NCI-H2196 treated with DMSO at 0.1 percent for 48 hours (cell line): ENCODE data around the gene SCTR.

Experiments
- DNase-seq: peaks from one replicate; lab custom pipeline; 2025; ENCODE audit not compliant: unreplicated experiment; lab: John Stamatoyannopoulos, UW

Gene SCTR

DNA sequence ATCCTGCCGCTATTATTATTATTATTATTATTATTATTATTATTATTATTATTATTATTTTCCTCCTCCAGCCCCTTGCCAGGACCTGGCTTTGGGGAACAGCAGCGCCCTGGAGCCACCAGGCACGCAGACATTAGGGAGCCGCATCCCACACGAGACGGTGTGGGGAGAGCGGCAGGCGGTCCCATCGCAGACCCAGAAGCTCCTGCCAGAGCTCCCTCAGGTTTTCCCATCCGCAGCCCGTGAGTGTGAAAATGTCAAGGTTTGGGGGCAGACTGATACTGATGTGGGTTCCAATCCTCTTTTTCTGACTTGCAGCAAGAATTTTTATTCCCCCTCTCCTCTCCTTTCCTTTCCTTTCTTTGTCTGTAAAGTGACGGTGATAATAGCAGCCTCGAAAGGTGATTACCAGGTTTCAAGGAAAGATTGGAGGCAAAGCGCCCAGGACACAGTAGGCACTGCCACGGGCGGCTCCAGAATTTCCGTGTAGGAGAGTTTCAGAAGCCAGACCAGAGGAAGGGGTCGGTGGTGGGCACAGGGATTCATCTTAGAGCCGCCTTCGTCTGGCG, 816 bp downstream of the SCTR start:
- DNase-seq: no peak

DNA sequence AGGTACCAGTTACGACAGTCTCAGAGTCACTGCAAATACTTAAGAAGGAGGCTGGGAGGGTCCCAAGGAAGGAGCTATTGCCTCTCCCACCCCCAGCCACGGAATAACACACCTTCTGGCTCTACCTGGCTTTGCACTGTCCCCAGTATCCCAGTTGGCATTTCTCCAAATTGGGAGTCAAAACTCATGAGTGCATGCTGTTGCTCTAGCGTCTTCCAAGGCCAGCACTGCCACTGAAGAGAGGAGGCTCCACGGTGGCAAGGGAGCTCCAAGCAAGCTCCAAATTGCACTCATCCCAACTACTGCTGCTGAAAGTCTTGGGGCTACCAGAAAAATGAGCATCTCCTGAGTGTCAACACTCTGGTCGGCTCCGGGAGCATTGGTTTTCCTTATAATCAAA, 1.6 kb downstream of the SCTR start:
- DNase-seq: no peak

DNA sequence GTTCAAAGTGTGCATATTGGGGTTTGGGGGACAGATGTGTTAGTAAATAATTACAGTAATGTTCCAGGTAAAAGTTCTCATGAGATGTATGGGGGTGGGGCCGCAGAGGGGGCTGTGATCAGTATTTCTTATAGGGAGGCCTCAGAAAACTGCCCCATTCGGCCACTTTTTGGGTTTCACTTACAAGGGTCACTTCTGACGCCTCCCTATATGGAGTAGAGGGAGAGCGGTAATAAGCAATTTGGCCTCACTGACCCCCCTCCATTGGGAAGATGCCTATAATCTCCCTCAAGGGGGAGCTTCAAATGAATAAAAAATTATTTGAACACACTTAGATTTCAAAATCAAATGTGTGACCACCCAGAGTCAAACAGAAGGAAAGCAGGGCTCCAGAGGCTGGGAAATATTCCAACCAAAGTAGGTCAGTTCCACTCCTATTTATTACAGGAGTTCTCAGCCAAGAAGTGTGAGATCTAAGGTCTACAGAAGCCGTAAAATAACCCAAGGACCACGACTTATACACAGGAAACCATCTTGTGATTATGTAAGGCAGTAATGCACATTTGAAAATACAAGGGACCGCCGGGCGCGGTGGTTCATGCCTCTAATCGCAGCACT, 2.7 kb downstream of the SCTR start:
- DNase-seq: no peak

DNA sequence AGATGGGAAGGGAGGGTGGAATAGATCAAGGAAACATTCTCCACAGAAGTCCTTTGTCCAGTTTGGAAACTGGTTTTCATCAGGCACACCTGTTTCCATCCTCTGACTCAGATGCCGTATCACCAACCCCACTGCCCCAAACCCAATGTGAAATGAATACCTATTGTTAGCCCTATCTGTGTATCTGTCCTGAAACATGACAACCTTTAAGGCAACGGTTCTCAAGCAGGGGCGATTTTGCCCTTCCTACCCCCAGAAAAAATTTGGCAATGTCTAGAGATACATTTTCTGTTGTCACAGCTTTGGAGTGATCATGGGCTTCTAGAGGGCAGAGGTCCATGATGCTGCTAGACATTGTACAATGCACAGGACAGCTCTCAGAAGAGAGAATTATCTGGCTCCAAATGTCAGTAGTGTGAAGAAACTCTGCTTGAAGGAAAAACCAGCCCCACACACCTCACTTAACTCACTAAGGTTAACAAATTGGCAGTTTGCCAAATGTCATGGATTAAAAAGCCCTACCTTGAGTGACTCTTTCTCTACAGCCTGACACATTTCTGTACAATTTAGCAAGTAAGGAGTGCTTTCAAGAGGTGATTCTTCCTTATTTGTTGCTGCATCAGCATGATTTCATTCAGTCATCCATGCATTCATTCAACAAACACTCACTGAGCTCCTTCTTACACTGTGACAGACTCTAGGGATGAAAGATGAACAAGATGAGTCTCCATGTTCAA, 3.4 kb downstream of the SCTR start:
- no peak for DNase-seq

DNA sequence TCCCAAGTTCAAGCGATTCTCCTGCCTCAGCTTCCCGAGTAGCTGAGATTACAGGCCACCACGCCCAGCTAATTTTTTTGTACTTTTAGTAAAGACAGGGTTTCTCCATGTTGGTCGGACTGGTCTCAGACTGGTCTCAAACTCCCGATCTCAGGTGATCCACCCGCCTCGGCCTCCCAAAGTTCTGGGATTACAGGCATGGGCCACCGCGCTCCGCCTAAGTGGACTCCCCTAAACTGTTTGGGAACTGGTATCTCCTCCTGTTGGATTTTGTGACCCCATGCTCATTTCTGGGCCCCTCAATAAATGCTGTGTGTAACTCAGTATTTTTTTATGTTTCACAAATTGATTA, 5.2 kb downstream of the SCTR start:
- DNase-seq: no peak

DNA sequence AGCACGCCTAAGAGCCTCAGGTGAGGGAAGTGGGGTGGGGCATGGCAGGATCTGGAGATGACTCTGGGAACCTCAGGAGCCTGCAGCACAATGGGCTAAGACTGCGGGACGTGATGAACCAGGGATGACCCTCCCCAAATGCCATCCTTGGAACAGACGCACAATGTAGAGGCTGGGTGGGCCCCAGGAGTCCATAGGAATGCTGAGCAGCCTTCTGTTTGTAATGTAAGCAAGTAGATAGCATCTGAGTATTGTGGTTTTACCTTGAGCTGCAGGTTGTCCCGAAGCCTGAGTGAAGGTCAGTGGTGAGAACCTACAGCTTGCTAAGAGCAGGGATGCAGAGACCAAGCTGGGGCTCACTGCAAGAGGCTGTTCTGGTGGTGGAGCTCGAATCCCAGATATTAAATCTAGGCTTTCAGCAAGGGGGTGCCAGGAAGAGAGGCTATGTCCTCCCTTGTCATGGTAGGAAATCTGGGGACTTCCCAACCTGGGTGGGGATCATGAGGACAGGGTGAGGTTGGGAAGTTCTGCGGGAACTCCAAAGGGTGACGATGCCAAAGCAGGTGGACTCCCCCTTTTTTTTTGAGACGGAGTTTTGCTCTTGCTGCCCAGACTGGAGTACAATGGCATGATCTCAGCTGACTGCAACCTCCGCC, 5.8 kb downstream of the SCTR start:
- no peak for DNase-seq

DNA sequence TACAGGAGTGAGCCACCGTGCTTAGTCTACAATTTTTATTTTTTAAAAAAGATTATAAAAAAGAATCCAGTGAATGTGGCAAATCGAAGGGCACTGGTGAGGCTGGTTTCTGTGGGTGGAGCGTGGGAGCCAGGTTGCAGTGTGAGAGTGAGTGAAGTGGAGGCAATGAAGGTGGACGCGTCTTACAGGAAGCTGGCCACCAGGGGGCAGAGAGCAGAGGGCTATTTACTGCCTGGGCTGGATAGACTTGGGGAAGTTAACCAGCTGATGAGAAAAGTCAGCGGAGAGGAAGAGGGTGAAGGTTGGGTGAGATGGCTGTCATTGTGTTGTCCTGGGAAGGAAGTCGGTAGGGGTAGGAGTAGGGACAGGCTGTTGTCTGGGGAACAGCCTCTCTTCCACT, 6.8 kb downstream of the SCTR start:
- DNase-seq: peak; percentile 4

DNA sequence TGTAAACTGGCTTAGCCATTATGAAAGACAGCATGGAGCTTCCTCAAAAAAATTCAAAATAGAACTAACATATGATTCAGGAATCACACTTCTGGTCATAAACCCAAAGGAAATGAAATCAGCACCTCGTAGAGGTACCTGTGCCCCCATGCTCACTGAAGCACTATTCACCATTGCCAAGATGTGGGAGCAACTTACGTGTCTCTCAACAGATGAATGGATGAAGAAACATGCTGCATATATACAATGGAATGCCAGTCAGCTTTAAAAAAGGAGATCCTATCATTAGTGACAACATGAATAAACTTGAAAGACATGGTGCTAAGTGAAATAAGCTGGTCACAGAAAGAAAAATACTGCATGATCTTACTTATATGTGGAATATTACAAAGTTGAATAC, 8.2 kb downstream of the SCTR start:
- no peak for DNase-seq

DNA sequence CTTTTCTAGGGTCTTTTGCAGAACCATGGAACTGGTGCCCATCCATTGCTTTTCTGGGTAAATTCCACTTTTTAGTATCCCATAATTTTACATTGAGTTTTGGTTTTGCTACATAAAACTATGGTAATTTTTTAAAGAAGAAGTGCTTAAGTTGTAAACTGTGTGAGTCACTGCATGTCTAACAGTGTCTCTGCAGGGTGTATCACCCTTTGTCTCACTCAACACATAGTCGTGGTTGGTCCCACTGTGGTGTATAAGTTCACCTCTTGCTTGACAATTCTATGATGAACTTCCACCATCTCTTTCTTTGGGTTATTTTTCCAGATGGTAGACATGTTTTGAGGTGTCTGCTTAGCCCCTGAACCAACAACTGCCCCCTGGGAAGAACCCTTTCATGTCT, 10.5 kb downstream of the SCTR start:
- DNase-seq: no peak

DNA sequence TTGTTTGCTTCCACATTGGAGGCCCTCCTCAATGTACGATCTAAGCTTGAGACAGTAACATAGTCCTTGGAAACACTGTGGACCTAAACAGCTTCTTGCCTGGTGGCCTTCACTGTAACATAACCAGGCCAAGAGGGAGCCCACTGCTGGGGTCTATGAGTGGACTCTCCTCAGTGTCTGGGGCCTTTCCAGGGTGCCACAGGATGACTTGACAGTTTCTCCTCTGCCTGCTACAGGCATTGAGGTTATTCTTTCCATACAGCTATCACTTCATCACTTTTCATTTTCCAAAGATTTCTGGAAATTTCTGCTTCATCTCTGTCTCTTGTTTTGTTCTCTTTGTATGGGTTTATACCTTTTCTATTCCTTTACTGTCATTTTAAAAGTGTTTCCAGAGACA, 11.3 kb downstream of the SCTR start:
- no peak for DNase-seq

DNA sequence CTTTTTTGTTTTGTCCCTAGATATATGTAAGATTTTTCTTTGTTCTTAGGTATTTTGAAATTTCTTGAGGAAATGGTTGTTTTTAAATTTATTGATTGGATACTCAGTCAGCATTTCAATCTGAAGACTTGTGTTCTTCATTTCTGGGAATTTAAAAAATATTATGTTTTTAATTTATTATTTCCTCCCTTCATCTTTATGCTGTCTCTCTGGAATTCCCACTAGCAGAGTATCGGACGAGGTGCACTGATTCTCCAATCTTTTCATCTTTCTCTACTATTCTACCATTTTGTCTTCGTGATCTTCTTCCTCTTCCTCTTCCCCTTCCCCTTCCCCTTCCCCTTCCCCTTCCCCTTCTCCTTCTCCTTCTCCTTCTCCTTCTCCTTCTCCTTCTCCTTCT, 12.3 kb downstream of the SCTR start:
- DNase-seq: no peak

DNA sequence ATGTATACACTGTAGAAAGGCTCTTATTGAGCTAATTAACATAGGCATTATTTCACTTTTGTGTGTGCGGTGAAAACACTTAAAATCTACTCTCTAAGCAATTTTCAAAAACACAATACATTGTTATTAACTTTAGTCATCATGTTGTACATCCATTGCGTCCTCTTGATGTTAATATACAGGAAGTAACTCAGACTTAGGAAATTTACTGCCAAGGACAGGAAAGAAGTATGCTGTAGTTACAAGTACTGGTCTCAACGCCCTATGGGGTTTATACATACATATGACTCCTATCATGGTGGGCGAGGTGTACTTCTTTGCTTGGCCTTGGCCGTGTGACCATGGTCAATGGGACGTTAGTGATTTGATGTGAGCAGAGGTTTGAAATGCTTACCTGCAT, 15.5 kb downstream of the SCTR start:
- DNase-seq: no peak

DNA sequence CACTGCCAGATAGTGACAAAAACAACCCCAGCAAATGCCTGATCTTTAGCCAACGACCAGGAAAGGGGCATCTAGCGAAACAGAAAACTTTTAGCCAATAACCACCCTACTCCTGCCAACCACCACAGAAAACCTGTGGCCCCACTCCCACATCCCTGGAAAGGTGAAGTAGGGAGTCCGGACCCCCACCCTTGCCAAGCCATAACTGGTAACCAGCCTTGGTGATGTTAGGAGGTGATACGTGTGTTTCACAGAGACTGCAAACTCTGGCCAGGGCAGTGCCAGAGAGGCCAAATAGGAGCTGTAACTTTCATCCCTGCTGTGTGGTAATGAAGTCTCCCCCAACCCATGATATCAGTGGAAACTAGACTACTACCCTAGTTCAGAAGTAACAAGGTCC, 27.6 kb downstream of the SCTR start:
- DNase-seq: no peak

DNA sequence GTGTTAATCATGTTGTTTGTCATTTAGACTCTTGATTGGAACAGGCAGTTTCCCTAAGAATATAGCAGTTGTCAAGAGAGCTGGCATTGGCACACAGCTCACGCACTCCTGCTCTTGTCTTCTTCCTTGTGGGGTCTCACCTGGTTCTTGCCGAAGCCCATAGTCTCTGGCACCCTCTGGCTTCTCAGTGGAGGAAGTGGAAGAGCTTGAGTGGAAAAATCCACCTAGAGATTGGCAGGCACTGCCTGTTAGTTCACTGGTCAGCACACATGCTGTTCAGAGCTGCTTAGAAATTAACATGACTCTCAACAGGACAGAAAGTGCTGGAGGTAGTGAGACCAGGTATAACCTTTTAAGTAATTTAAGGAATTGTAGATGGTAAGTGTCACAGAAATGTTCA, 28.3 kb downstream of the SCTR start:
- no peak for DNase-seq

DNA sequence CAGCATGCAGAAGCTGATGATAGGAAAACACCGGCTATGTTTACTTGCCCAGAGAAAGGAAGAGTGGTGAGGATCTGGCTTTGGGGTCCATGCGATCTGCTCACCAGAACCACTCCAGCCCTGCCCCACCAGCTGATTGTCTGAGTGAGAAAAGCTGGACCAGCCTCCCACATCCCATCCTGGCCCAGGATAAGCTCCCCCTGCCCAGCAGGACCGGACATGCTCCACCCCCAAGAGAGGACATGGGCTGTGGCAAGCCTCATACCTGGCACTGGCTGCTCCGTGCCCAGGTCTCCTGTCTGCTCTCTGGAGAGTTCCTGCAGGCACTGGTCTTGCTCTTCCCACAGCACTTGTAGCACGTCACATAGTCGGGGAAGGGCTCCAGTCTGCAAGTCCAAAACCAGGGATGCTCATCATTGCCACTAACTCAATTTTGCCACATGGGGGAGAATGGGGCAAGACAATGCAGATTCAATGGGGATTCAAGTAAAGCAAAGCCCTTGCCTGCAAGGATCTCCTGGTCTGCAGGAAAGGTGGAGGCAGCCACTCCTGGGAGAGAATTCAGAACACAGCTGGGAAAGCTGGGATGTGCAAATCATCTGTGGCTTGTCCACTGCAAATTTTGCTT, 30.0 kb downstream of the SCTR start:
- no peak for DNase-seq

DNA sequence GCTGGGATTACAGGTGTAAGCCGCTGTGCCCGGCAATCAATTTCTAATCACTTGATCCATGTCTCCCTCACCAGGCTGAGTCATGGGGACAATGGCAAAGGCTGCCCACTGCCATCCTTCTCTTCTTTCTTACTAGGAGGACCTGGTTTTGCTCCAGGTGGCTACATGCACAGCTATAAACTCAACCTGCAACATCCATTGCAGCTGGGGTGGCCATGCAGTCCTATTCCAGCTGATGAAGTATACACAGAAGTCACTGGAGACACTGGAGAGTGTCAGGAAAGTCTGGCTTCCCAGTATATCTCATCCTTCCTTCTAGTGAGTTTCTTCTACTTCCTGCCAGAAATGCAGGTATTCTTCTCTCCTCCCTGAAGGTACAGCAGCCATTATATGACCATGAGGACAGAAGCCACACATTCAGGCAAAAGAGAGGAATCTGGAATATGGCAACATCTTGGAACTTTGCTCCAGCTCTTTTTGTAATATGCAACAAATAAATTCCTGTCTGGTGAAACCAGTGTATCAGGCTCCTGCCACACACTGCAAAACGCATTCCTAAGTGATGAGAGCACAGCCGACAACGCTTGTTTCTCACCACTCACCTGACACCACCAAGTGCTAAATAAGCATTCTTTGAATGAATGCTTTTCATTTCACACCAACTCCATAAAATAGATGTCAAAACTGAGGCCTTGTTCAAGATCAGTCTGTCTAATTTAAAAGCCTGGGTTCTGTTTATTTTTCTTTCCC, 32.3 kb downstream of the SCTR start:
- peak; percentile 34 for DNase-seq

DNA sequence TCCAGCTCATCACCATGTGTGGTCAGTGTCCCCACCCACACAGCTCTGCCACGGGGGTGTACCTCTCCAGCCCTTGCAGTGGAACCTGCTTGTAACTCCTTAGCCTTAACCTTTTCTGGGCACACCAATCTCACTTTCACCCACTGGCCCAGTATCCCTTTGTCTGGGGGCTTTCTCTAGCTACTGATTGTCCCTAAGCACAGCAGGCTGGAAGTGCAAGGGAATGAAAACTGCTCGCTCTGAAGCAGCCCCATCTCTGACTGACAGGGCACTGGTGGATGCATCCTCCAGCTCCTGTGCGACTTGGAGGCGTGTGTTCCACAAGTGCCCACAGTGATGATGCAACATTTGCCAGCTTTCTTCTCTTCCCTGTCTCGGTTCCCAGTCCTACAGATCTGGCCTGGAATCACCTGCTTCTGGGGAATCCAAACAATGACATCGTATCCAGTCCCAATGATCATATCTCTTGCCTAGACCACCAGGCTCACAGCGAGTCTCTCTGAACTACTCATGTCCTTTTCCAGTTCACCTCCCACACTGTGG, 33.6 kb downstream of the SCTR start:
- DNase-seq: no peak

DNA sequence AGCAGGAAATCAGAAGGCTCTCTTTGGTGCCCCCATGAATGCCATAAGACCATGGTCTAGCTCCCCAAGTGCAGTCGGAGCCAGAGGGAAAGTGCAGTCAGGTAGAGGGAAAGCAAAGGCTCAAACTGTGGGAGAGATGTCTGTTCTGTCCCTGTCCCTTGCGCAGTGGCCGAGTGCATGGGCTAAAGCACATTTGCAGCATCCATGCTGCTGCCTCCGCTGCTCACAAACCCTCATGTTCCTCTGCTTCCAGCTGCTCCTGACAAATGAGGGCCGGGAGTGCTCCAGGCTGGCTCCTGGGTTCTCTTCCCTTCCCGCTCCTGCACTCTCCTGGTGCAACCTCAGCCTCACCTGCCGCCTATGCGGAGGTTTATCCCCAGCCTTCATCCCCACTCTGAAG, 34.2 kb downstream of the SCTR start:
- DNase-seq: no peak

DNA sequence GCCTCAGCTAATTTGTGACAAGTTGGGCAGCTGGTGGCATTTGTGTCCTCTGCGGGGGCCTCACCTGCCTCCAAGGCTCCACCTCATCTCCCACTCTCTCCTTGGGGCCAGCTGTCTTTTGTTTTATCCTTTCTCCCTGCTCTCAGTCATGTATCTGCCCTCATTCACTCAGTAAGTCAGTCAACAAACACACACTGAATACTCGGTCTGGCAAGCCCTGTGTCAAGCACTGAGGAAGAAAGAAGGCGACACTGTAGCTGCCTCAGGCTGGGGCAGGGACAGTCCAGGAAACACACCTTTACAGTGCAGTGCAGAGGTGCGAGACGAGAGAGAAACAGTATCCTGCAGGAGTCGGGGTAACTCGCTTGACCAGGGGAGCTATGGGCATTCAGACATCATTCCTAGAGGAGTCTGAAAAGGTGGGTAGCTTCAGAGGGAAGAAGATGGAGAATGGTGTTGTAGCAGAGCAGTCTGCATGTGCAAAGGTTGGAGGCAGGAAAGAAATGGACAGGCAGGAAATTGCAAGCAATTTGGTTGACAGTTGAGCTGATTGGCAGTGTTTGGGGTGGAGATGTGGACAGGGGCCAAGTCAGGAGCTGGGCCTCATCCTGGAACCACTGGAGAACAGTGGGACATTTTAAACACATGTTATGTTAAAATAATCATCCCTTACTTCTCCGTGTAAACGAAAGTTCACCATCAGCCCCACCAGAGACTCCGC, 34.9 kb downstream of the SCTR start:
- DNase-seq: no peak
